Activated CD4-positive, CD25-positive, alpha-beta regulatory T cell treated with anti-CD3 and anti-CD28 coated beads, Interleukin-2, amount 50 U/mL, for 72 hours (primary cell): Measurements from ENCODE around the gene OLFM1.

Experiments used
- DNase-seq: peaks from one replicate; pipeline ENCODE4 v3.0.0; 2021

The OLFM1 gene

GRCh38 chr9:135077497-135078200 lies 9.8 kb upstream of the OLFM1 start:
- DNase-seq: no peak

DNA sequence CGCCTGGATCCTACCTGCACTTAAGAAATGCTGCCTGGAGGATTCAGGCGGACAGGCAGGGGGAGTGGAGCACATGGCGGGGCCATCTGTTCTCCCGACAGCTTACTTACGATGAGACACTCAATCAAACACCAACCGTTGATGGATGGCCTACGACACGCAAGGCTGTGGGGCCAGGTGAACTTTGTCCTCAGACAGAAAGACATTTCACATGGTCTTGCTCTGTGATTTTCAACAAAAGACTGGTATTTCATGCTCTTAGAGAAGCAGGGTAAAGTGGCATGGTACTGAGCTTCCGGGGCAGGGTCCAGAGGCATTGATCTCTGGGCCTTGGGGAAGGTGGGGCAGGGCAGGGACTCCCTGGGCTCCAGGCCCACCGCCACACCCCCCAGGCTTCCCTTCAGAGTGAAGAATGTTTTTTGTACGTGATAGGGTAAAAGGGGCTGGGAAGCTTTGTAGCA lies 9.1 kb upstream of the OLFM1 start:
- no peak for DNase-seq

- no peak for DNase-seq
Measured at GRCh38 chr9:135079018-135079417, 8.4 kb upstream of the OLFM1 start.

DNA sequence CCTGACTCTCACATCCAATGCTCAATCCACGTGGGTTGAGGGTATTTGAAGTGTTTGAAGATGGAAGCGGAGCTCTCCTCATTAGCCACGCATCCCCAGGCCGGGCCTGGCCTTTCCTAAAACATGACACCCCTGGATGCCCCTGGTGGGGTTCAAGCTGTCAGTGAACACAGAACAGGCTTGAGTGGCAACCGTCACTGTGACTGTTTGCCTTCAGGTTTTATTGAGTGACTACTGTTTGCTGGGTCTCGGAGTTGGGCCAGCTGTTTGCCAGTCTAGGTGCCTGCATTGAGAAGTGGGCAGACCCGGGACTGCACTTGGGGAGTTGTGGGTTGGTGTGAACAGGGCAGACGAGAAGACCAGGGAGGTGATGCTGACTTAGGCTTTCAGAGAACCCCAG lies 7.8 kb upstream of the OLFM1 start:
- DNase-seq: no peak

- DNase-seq: no peak
Measured at GRCh38 chr9:135080286-135081263, 6.9 kb upstream of the OLFM1 start.

DNA sequence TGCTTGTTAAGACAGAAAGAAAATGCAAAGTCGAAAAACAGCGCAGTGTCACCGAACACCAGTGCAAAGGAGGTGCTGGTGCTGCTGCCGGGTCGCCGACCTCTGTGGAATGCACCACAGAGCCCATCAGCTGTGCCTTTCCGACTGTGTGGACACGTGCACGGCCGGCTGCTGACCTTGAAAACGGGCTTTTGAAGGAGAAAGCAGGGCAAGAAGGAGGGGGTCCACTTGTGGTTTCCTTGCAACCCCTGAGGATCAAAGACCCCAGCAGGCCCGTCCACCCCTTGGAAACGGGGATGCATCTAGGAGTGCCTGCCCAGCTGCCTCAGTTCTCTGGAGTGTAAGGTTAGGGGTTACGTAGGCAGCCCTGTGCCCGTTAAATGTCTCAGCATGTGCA lies 6.2 kb upstream of the OLFM1 start:
- no peak for DNase-seq

- no peak for DNase-seq
Measured at GRCh38 chr9:135081731-135082130, 5.7 kb upstream of the OLFM1 start.

GRCh38 chr9:135082536-135082935 lies 4.9 kb upstream of the OLFM1 start:
- no peak for DNase-seq

DNA sequence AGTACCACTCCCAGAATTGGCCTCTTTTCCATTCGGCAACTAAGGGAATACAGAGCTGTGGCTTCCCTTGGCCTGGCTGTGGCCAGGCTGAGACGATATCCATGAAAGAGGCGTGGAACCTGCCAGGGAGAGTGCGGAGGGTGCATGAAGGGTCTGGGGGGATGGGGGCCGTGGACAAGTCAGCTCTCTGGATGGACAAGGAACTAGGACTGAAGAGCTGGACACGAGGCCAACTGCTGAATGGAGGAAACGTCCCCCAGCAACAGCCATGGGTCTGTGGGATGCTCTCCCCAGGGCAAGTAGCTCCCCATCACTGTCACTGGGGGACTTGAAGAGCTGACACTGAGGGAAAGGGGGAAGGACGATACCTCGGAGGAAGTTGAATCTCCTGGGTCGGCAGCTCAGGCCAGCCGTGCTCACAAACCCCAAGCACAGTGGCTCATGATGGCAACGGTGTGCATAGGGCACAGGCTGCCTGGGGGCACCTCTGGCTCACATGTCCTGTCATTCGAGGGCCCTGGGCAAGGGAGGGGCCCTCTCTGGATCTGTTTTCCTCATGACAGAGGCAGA lies 4.1 kb upstream of the OLFM1 start:
- no peak for DNase-seq

DNA sequence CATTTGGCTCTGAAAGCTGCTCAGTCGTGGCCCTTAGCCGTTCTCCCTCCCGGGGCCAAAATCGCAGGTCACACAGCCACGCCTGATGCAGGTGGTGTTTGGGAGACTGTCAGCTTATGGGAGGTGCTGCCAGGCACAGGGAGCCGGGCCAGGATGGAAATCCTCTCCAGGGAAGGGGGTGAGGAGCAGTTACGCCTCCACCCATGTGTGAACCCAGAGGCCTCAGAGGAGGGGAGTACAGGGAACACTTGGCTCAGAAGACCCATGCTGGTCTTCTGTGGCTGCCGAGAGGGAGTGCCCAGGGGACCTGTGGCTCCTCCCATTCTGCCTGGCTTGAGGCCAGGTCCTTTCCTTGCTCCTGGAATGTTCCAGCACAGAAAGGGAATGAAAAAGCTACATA lies 3.6 kb upstream of the OLFM1 start:
- no peak for DNase-seq

DNA sequence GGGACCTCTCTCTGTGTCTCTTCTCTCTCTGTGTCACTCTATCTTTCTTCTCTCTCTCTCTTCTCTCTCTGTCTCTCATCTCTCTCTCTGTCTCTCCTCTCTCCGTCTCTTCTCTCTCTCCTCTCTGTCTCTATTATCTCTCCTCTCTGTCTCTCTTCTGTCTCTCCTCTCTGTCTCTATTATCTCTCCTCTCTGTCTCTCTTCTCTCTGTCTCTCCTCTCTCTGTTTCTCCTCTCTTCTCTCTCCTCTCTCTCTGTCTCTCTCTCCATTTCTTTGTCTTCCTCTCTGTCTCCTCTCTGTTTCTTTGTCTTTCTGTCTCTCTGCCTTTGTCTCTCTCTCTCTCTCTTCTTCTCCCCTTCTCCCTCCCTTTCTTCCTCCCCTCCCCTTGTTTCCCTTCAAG lies 3.2 kb upstream of the OLFM1 start:
- DNase-seq: no peak

DNA sequence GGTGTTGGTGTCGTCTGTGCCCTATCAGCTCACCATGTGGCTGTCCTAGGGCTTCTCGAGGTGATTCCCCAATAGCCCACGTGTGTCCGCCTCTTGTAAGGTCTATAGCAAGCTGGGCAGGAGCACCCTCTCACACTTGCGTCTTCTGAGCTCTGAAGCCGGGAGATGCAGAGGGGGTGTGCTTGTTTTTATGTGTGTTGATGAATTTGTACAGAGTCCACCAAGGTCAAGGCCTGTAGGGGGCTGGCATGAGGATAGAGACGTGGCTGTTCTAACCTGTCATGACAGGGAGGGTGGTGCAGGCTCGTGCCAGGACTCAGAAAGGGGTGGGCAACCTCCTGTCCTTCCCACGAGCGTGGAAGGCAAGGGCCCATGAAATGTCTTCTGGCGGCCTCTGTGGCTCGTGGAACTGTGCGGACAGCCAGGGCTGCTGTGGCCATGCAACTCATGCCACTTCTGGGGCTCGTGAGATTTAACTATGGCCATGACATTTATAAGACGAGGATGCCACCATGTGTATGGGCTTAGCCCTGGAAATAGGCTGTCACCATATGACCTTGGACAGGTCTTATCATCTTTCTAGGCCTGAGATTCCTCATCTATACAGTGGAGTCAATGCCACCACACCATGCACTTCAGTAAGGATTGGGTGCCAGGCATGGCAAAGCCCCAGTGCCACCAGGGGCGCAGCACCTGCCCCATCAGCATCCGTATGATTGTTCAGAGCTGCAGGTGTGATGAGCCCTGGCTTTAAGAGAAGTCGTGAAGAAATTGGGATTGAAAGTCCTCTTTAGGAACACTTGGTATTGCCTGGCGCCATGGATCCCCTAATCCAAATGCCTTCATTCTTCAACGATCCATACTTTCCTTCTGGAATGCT lies 2.3 kb upstream of the OLFM1 start:
- DNase-seq: no peak

DNA sequence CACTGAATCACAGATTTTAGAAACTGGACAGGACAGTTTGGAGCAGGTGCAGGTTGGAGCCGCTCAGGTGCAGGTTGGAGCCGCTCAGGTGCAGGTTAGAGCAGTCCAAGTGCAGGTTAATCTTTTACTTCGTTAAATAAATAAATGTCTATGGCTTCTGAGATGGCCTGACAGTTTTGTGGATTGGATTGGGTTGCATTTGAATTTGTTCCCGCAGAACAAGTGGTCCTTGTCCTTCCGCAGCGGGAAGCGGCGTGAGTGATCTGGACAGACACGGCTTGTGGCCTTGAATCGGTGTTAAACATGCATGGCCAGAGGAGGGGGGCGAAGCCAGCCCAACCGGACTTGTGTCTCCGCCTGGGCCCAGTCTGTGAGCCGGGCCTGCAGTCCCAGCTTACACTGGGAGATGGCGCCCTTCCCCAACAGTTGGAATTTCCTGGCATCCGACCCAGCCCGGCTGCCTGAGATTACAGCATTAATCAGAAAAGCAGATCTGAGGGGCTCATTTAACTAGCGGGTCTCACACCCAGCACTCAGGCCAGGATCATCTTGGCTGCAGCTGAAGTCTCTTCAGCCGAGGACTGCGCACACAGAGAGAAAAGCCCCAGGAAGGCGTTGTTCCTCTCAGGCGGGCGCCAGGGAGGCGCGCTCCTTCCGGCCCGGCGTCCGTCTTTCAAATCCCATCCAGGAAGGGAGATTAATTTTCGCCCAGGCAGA lies 1.5 kb upstream of the OLFM1 start:
- DNase-seq: peak; percentile 57

DNA sequence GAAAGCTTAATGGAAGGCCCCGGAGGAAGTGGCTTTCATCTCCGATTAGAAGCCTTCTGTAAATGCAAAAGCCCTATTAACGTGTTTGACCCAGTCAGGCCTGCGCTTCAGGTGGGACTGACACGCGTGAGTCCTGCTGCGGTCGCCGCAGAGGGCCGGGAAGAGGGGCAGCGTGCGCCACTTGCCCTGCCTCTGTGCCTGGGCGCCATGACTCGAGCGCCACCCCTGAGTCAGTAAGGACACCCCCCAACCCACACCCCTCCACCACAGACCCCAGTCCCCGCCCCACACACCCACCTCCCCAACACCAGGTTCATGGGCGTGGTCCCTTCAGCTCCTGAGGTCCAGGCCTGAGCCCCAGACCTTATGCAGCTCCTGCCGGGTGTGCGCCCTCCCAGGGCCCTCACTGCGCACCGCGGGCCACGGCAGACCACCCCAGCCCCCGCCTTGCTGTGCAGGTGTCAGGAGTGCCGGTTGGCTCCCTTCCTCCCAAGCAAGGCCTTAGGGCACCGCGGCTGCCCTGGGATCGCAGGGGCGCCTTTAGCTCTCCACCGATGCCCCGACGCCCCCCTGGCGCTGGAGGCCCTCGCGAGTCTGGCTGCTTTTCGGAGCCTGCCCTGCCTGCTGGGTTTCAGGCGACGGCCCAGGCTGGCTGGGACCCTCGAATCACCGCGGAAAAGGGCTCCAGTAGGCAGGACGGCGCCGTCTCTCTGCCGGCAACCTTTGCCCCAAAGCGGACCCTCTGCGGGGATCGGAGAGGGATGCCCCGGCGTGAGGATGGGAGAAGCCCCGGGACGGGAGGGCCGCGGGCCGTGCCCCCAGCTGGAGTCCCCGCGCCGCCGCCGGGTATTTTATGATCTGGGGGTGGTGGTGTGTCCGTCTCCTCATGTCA lies 625 bp upstream of the OLFM1 start:
- no peak for DNase-seq

- DNase-seq: no peak
Measured at GRCh38 chr9:135087899-135088347, 455 bp downstream of the OLFM1 start.

DNA sequence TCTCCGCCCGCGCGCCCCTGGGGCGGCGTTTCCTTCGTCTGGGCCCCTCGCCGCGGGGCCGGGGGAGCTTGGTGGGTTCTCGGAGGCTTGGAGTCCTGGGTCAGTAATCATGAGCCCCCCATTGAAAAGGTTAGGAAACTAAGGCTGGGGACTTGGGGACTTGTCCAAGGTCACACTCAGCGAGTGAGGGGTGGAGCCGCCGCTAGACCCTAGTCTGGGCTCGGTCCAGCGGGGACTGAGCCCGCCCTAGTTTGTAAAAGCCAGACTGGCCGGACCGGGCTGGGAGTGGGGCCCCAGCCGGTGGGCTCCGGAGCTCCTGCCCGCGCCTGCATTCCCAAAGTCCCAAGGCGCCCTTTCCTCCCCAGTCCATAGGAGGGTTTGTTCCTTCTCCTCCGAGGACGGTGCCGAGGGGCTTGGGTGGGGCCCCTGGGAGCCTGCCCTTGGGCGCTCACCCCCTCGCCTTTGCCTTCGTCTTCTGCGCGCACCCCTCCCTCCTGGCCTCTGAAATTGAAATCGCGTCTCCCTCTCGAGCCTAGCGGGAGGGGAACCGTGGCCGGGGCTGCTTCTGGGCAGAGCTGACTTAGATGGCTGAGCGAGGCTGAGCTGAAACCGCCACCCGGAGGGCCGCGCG lies 995 bp downstream of the OLFM1 start:
- DNase-seq: no peak

DNA sequence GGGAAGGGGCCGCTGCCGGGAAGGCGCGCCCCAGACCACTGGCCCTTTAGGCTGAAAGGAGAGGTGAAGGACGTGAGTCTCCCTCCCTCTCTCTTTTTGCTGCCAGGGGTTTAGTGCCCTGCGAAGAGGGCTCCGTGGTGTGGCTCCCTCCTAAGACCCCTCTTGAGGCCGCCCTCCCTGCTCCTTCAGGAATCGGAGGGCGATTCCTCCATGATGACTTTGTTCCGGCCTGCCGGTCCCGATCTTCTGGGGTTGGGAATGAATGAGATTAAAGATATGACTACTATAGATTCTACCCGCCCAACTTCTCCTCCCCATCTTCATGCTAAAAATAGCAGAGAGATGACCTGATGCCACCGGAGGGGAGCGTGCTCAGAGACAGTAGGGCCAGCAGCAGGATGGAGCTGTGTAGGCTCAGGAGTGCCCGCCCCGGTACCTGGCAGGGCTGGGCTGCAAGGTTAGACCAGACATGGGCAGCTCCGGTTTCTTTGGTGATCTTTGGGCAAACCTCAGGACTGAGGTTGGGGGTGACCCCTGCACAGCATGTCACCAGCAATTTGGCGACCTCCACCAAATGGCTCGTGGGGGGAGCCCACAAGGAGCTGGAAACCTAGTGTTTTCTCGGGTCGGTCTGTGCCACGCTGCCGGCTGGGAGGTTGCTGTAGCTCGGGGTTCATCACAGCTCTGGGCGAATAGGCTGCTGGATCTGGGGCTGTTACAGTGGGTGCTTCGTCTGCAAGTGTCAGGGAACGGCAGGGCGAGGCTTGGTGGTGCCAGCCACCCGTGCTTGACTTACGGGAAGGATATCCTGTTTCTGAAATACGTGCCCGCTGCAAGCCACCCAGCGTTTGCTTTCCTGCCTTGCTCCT lies 1.7 kb downstream of the OLFM1 start:
- no peak for DNase-seq

DNA sequence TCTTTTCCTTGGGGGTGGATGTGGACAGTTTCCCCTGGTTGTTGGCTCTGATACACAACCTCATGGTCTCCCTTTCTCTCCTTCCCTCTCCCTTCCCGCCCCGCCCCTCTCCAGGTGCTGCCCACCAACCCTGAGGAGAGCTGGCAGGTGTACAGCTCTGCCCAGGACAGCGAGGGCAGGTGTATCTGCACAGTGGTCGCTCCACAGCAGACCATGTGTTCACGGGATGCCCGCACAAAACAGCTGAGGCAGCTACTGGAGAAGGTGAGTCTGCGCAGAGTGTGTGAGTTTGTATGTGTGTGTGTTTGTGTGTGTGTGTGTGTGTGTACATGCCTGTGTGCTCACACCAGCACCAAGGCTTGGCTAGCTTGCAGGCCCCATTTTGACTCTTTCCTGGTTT lies 2.6 kb downstream of the OLFM1 start:
- DNase-seq: no peak

- DNase-seq: no peak
Measured at GRCh38 chr9:135090547-135090946, 3.1 kb downstream of the OLFM1 start.
